SK-N-SH treated with all-trans-retinoic acid at 6 μM for 48 hours (cell line): ENCODE measurements around the gene PARVB.

Experiments
- ATAC-seq: fragments of 200-7000 bp; cut with Tn5 transposase; 3 replicates; pipeline ENCODE4 v1.9.1; 2020; ENCODE audit warnings: mild to moderate bottlenecking, moderate library complexity
- CSDC2 ChIP-seq: fragments of 250-450 bp; sonication (Bioruptor Pico); IDR thresholded peaks from 2 replicates; pipeline ENCODE4 v1.5.0; 2020; ENCODE audit warnings: mild to moderate bottlenecking, moderate library complexity
- ESRRG ChIP-seq: fragments of 250-450 bp; sonication (Bioruptor Pico); IDR thresholded peaks from 2 replicates; pipeline ENCODE4 v1.6.1; 2021; ENCODE audit warnings: mild to moderate bottlenecking
- GLIS3 ChIP-seq: fragments of 250-450 bp; sonication (Bioruptor Pico); IDR thresholded peaks from 2 replicates; pipeline ENCODE4 v1.5.0; 2020; ENCODE audit warnings: mild to moderate bottlenecking, moderate library complexity
- OSR1 ChIP-seq: fragments of 250-450 bp; sonication (Bioruptor Pico); IDR thresholded peaks from 2 replicates; pipeline ENCODE4 v1.8.0; 2022; ENCODE audit warnings: moderate library complexity, mild to moderate bottlenecking, inconsistent platforms
- PPARA ChIP-seq: fragments of 250-450 bp; sonication (Bioruptor Pico); IDR thresholded peaks from 2 replicates; pipeline ENCODE4 v1.5.0; 2020; ENCODE audit warnings: mild to moderate bottlenecking, borderline replicate concordance
- SNAI2 ChIP-seq: fragments of 250-450 bp; sonication (Bioruptor Pico); IDR thresholded peaks from 2 replicates; pipeline ENCODE4 v1.5.0; 2020; ENCODE audit warnings: mild to moderate bottlenecking, moderate library complexity
- TCF4 ChIP-seq: fragments of 250-450 bp; sonication (Bioruptor Pico); IDR thresholded peaks from 2 replicates; pipeline ENCODE4 v1.8.0; 2021; ENCODE audit warnings: mild to moderate bottlenecking, moderate library complexity, borderline replicate concordance
- ZFP3 ChIP-seq: fragments of 250-450 bp; sonication (Bioruptor Pico); IDR thresholded peaks from 2 replicates; pipeline ENCODE4 v1.5.0; 2020; ENCODE audit warnings: mild to moderate bottlenecking, moderate library complexity
- ZFP30 ChIP-seq: fragments of 450-650 bp; formaldehyde crosslinking; IDR thresholded peaks from 2 replicates; pipeline ENCODE4 v1.5.0; 2022; ENCODE audit warnings: mild to moderate bottlenecking, moderate library complexity
- ZNF565 ChIP-seq: fragments of 450-650 bp; formaldehyde crosslinking; conservative IDR thresholded peaks from 2 replicates; pipeline ENCODE4 v1.5.0; 2020; ENCODE audit warnings: low read depth, mild to moderate bottlenecking, moderate library complexity
- ZNF70 ChIP-seq: fragments of 450-650 bp; formaldehyde crosslinking; IDR thresholded peaks from 2 replicates; pipeline ENCODE4 v1.5.0; 2020; ENCODE audit warnings: mild to moderate bottlenecking, moderate library complexity
- ZNF8 ChIP-seq: fragments of 450-650 bp; formaldehyde crosslinking; IDR thresholded peaks from 2 replicates; pipeline ENCODE4 v1.5.0; 2020; ENCODE audit warnings: mild to moderate bottlenecking, moderate library complexity
- TF ChIP-seq, protein P1 (sequence below): fragments of 250-450 bp; sonication (Bioruptor Pico); IDR thresholded peaks from 2 replicates; pipeline ENCODE4 v1.8.0; 2020; ENCODE audit warnings: mild to moderate bottlenecking, moderate library complexity, borderline replicate concordance
- TF ChIP-seq, protein P2 (sequence below): fragments of 250-450 bp; sonication (Bioruptor Pico); IDR thresholded peaks from 2 replicates; pipeline ENCODE4 v1.8.0; 2021; ENCODE audit warnings: low read depth, mild to moderate bottlenecking, moderate library complexity, borderline replicate concordance
- TF ChIP-seq, protein P3 (sequence below): fragments of 250-450 bp; sonication (Bioruptor Pico); IDR thresholded peaks from 2 replicates; pipeline ENCODE4 v1.5.1; 2021; ENCODE audit warnings: mild to moderate bottlenecking, moderate library complexity
- TF ChIP-seq, protein P4 (sequence below): fragments of 250-450 bp; sonication (Bioruptor Pico); IDR thresholded peaks from 2 replicates; pipeline ENCODE4 v1.5.0; 2020; ENCODE audit warnings: mild to moderate bottlenecking, moderate library complexity
- TF ChIP-seq, protein P5 (sequence below): fragments of 250-450 bp; sonication (Bioruptor Pico); IDR thresholded peaks from 2 replicates; pipeline ENCODE4 v1.5.1; 2020; ENCODE audit warnings: low read depth, mild to moderate bottlenecking, moderate library complexity

Gene PARVB

DNA sequence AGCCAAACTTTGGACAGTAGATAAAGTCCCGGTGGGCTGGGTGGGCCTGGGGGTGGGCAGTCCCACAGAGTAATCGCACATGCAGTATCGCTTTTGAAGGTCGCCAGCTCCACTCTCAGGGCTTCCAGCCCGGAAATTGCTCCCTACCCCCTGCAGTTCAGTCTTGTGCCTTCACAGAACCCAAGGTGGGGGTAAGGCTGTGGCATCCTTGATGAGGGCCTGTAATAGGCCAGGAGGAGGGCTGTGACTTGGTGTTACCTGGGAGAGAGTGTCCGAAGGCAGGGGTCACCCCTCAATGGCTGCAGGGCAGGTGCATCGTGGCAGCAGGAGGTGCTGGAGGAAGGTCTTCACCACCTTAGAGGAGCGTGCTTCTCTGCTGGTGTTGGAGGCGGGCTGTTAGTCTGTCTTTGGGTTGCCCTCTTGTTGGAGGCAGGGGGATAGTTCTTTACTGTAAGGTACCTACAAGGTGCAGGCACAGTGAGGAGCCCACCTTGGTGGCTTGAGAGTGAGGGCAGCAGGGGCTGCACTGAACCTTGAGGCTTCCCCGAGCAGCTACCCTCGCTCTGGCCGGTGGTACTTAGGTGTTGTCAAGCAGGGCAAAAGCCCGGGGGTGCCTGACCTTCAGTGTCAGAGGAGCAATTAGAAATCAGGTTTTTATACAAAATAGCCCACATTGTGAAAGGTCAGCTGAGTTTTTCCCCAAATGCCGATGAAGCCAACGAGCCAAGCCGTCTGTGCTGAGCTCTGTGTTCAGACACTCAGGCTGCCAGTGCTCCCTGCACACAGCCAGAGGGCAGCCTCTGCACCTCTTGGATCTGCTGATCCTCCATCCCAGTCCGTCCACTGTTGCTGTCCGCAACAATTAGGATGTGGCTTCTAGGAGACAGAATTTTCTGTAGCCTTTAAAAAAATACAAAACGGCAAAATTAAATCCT is 47.0 kb upstream of the PARVB start:
- TF ChIP-seq ZFP30 = no peak
- TF ChIP-seq, protein P1, sequence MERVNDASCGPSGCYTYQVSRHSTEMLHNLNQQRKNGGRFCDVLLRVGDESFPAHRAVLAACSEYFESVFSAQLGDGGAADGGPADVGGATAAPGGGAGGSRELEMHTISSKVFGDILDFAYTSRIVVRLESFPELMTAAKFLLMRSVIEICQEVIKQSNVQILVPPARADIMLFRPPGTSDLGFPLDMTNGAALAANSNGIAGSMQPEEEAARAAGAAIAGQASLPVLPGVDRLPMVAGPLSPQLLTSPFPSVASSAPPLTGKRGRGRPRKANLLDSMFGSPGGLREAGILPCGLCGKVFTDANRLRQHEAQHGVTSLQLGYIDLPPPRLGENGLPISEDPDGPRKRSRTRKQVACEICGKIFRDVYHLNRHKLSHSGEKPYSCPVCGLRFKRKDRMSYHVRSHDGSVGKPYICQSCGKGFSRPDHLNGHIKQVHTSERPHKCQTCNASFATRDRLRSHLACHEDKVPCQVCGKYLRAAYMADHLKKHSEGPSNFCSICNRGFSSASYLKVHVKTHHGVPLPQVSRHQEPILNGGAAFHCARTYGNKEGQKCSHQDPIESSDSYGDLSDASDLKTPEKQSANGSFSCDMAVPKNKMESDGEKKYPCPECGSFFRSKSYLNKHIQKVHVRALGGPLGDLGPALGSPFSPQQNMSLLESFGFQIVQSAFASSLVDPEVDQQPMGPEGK (CRISPR knock-in tag) = no peak
- TF ChIP-seq, protein P2, sequence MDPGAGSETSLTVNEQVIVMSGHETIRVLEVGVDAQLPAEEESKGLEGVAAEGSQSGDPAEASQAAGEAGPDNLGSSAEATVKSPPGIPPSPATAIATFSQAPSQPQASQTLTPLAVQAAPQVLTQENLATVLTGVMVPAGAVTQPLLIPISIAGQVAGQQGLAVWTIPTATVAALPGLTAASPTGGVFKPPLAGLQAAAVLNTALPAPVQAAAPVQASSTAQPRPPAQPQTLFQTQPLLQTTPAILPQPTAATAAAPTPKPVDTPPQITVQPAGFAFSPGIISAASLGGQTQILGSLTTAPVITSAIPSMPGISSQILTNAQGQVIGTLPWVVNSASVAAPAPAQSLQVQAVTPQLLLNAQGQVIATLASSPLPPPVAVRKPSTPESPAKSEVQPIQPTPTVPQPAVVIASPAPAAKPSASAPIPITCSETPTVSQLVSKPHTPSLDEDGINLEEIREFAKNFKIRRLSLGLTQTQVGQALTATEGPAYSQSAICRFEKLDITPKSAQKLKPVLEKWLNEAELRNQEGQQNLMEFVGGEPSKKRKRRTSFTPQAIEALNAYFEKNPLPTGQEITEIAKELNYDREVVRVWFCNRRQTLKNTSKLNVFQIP (CRISPR knock-in tag) = no peak
- TF ChIP-seq TCF4 (CRISPR knock-in tag) = no peak
- TF ChIP-seq CSDC2 (CRISPR knock-in tag) = no peak
- TF ChIP-seq SNAI2 (CRISPR knock-in tag) = no peak
- TF ChIP-seq, protein P3, sequence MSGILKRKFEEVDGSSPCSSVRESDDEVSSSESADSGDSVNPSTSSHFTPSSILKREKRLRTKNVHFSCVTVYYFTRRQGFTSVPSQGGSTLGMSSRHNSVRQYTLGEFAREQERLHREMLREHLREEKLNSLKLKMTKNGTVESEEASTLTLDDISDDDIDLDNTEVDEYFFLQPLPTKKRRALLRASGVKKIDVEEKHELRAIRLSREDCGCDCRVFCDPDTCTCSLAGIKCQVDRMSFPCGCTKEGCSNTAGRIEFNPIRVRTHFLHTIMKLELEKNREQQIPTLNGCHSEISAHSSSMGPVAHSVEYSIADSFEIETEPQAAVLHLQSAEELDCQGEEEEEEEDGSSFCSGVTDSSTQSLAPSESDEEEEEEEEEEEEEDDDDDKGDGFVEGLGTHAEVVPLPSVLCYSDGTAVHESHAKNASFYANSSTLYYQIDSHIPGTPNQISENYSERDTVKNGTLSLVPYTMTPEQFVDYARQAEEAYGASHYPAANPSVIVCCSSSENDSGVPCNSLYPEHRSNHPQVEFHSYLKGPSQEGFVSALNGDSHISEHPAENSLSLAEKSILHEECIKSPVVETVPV (CRISPR knock-in tag) = no peak
- no peak for TF ChIP-seq ZNF8 (CRISPR knock-in tag)
- TF ChIP-seq PPARA (CRISPR knock-in tag) = no peak
- TF ChIP-seq ZNF565 (CRISPR knock-in tag) = no peak
- no peak for TF ChIP-seq ESRRG (CRISPR knock-in tag)
- TF ChIP-seq GLIS3 = no peak
- TF ChIP-seq ZNF70 = no peak
- TF ChIP-seq OSR1 = no peak
- TF ChIP-seq, protein P4, sequence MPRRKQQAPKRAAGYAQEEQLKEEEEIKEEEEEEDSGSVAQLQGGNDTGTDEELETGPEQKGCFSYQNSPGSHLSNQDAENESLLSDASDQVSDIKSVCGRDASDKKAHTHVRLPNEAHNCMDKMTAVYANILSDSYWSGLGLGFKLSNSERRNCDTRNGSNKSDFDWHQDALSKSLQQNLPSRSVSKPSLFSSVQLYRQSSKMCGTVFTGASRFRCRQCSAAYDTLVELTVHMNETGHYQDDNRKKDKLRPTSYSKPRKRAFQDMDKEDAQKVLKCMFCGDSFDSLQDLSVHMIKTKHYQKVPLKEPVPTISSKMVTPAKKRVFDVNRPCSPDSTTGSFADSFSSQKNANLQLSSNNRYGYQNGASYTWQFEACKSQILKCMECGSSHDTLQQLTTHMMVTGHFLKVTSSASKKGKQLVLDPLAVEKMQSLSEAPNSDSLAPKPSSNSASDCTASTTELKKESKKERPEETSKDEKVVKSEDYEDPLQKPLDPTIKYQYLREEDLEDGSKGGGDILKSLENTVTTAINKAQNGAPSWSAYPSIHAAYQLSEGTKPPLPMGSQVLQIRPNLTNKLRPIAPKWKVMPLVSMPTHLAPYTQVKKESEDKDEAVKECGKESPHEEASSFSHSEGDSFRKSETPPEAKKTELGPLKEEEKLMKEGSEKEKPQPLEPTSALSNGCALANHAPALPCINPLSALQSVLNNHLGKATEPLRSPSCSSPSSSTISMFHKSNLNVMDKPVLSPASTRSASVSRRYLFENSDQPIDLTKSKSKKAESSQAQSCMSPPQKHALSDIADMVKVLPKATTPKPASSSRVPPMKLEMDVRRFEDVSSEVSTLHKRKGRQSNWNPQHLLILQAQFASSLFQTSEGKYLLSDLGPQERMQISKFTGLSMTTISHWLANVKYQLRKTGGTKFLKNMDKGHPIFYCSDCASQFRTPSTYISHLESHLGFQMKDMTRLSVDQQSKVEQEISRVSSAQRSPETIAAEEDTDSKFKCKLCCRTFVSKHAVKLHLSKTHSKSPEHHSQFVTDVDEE = no peak
- no peak for ATAC-seq

DNA sequence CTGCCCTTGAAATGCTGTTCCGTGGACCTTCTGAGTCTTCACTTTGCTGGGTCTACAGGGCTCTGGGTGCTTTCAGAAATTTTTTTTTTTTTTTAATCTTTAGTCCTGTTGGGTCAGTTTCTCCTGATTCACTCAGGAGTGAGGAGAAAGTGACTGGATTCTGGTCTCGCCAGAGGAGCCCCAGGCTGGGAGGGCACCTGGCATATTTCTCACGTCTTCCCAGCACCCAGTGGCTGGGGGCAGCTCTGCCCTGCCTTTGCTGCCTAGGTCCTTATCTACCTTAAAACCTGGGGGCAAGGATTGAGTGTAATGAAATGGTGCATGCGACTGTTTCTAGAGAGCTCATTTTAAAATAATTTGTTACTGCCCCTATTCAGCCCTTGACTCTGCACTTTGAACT is 45.5 kb upstream of the PARVB start:
- TF ChIP-seq, protein P5, sequence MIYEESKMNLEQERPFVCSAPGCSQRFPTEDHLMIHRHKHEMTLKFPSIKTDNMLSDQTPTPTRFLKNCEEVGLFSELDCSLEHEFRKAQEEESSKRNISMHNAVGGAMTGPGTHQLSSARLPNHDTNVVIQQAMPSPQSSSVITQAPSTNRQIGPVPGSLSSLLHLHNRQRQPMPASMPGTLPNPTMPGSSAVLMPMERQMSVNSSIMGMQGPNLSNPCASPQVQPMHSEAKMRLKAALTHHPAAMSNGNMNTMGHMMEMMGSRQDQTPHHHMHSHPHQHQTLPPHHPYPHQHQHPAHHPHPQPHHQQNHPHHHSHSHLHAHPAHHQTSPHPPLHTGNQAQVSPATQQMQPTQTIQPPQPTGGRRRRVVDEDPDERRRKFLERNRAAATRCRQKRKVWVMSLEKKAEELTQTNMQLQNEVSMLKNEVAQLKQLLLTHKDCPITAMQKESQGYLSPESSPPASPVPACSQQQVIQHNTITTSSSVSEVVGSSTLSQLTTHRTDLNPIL (CRISPR knock-in tag) = no peak
- TF ChIP-seq ZFP3 (CRISPR knock-in tag) = no peak
- TF ChIP-seq, all 23 proteins: peak for 0
- no peak for ATAC-seq

DNA sequence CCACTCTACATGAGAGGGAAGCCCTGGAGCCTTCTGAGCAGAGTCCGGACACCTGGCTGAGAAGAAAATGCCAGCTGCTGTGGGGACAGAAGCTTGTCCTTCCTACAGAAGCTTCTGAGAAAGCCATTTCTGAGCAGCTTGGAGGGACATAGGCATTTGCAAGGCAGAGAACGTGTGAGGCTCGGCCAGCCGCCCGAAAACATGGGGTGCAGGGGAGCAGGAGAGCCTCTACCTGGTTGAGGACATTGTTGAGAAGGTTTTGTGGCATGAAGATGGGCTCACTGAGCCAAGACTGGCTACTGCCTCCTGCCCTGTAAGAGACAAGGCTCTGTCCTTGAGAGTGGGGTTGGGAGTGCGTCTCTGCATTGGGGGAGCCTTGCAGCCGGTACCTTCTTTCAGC is 43.5 kb upstream of the PARVB start:
- ATAC-seq = no peak
- TF ChIP-seq TCF4 (CRISPR knock-in tag) = no peak
- TF ChIP-seq ZFP3 (CRISPR knock-in tag) = 0 out of 2 replicates have a peak, but pooled peaks have one; percentile 48

DNA sequence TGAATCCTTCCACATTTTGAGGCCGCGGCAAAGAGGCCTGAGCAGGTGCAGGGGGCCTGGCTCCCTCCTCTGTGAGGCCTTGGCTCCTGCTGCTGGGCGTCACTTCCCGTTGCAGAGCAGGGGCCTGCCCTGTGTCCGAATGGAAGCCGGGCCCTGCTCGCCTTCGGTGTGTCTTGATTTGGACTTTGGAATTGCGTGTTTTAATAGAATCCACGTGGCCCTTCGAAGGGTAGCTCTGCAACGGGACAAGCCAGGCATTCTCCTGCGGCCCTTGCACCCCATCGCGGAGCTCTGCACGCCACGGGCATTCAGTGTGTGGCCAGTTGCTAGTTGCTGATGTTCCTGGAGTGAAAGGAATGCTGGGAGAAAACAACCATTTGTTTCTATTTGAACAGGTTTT is 43.1 kb upstream of the PARVB start:
- TF ChIP-seq ZNF565 (CRISPR knock-in tag) = no peak
- TF ChIP-seq, protein P4 = no peak
- TF ChIP-seq CSDC2 (CRISPR knock-in tag) = no peak
- TF ChIP-seq, protein P1 (CRISPR knock-in tag) = no peak
- no peak for TF ChIP-seq GLIS3
- no peak for TF ChIP-seq ESRRG (CRISPR knock-in tag)

More for the DNA sequence above, 43.1 kb upstream of the PARVB start:
- no peak for ATAC-seq
